ENCODE measurements around the gene WDR4.
"Not testable (repeated sequence)": the region's sequence is repeated elsewhere in the genome, so short reads cannot be mapped to it uniquely, and the experiment has no call there.

The WDR4 gene

GRCh38 chr21:42878993-42879787 lies at the start of gene WDR4:
Gene WDR4, minus strand, starts transcription at chr21:42879539. Its CDS starts 44 bp downstream, at chr21:42879495.
- H3K4me3 ChIP-seq (ENCODE audit: low read depth, low read length) = peak within 1 kb of the TSS; percentile 97
- TF ChIP-seq CTCF (IDR thresholded peaks at IDR 0.05; ENCODE audit: borderline replicate concordance, insufficient read depth, low read depth, low read length) = no peak

- not testable (repeated sequence) for H3K4me3 ChIP-seq (ENCODE audit: low read depth, low read length)
Observed at GRCh38 chr21:42927474-42928200, 48.3 kb upstream of the WDR4 start.

GRCh38 chr21:42925114-42925926 lies 46.0 kb upstream of the WDR4 start, which contains the start of gene ERVH48-1:
Gene ERVH48-1, minus strand, starts transcription at chr21:42925630. Its CDS starts 6,624 bp downstream, at chr21:42919006.
- TF ChIP-seq CTCF (IDR thresholded peaks at IDR 0.05; ENCODE audit: borderline replicate concordance, insufficient read depth, low read depth, low read length) = no peak
- H3K4me3 ChIP-seq (ENCODE audit: low read depth, low read length) = no peak within 1 kb of the TSS

GRCh38 chr21:42924433-42924751 lies 45.1 kb upstream of the WDR4 start:
- no peak for TF ChIP-seq CTCF (IDR thresholded peaks at IDR 0.05; ENCODE audit: borderline replicate concordance, insufficient read depth, low read depth, low read length)
- no peak overlapping the region for H3K4me3 ChIP-seq (ENCODE audit: low read depth, low read length)

- peak overlapping the region; percentile 27 for H3K4me3 ChIP-seq (ENCODE audit: low read depth, low read length)
- TF ChIP-seq CTCF (IDR thresholded peaks at IDR 0.05; ENCODE audit: borderline replicate concordance, insufficient read depth, low read depth, low read length) = peak; percentile 71
Observed at GRCh38 chr21:42923553-42924432, 44.5 kb upstream of the WDR4 start.

GRCh38 chr21:42922918-42923317 lies 43.6 kb upstream of the WDR4 start:
- no peak overlapping the region for H3K4me3 ChIP-seq (ENCODE audit: low read depth, low read length)
- TF ChIP-seq CTCF (IDR thresholded peaks at IDR 0.05; ENCODE audit: borderline replicate concordance, insufficient read depth, low read depth, low read length) = no peak

All from GM12875 (cell line).